ENCODE results near the gene CRIM1. TPM values are rescaled to one million over a fixed set of nuclear protein-coding genes. Genes with fewer than 3 reads are reported as not detected.

Gene CRIM1
- total RNA-seq, 2 donors from 2014 or later, result 26.7 to 26.9 TPM

- TF ChIP-seq, protein P1, sequence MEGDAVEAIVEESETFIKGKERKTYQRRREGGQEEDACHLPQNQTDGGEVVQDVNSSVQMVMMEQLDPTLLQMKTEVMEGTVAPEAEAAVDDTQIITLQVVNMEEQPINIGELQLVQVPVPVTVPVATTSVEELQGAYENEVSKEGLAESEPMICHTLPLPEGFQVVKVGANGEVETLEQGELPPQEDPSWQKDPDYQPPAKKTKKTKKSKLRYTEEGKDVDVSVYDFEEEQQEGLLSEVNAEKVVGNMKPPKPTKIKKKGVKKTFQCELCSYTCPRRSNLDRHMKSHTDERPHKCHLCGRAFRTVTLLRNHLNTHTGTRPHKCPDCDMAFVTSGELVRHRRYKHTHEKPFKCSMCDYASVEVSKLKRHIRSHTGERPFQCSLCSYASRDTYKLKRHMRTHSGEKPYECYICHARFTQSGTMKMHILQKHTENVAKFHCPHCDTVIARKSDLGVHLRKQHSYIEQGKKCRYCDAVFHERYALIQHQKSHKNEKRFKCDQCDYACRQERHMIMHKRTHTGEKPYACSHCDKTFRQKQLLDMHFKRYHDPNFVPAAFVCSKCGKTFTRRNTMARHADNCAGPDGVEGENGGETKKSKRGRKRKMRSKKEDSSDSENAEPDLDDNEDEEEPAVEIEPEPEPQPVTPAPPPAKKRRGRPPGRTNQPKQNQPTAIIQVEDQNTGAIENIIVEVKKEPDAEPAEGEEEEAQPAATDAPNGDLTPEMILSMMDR (conservative IDR thresholded peaks at IDR 0.05), result no peak
- H3K4me1 ChIP-seq (ENCODE audit: control insufficient read depth, insufficient read depth, low read length), result peaks cover 17% of the 10 kb centered on the region
- H3K4me1 Mint-ChIP-seq, result peaks cover 60% of the 10 kb centered on the region
- no peak overlapping the region for H3K27ac ChIP-seq (ENCODE audit: low read depth, low read length)
- no peak for DNase-seq
- H3K4me3 ChIP-seq (ENCODE audit: low read length), result no peak overlapping the region
- H3K36me3 Mint-ChIP-seq (ENCODE audit: low read depth), result peaks cover 6% of the 10 kb centered on the region
- no peak overlapping the region for H3K4me3 Mint-ChIP-seq
- H3K36me3 ChIP-seq (ENCODE audit: control insufficient read depth, insufficient read depth, low read length), result peaks cover 8% of the 10 kb centered on the region
- no peaks in the 10 kb centered on the region for H3K9me3 Mint-ChIP-seq
- 82 to 86% methylated on average over 4 to 8 of the region's 8 CpGs for WGBS, 2 experiments (ENCODE audit: insufficient coverage in 1 of 2, insufficient read length in 1 of 2)
- H3K27ac Mint-ChIP-seq, result no peak overlapping the region
- H3K9me3 ChIP-seq (ENCODE audit: control insufficient read depth, low read length), result no peaks in the 10 kb centered on the region
- H3K27me3 Mint-ChIP-seq (ENCODE audit: insufficient read depth), result no peaks in the 10 kb centered on the region
- no peak overlapping the region for H3K9ac ChIP-seq (ENCODE audit: extremely low read depth, low read length, poor library complexity, severe bottlenecking)
- H3K27me3 ChIP-seq (ENCODE audit: control insufficient read depth, insufficient read depth, low read length, poor library complexity, severe bottlenecking), result no peaks in the 10 kb centered on the region
Observed at GRCh38 chr2:36376319-36376765, 20.8 kb downstream of the CRIM1 start.

GRCh38 chr2:36376992-36377738 lies 21.6 kb downstream of the CRIM1 start:
- H3K9me3 Mint-ChIP-seq, result no peaks in the 10 kb centered on the region
- H3K27me3 Mint-ChIP-seq (ENCODE audit: insufficient read depth), result no peaks in the 10 kb centered on the region
- peaks cover 6% of the 10 kb centered on the region for H3K36me3 Mint-ChIP-seq (ENCODE audit: low read depth)
- Histone ChIP-seq H3K27ac (ENCODE audit: low read depth, low read length) (no peak overlapping the region), H3K9me3 (ENCODE audit: control insufficient read depth, low read length) (no peaks in the 10 kb centered on the region), H3K4me3 (ENCODE audit: low read length) (no peak overlapping the region), H3K9ac (ENCODE audit: extremely low read depth, low read length, poor library complexity, severe bottlenecking) (no peak overlapping the region), H3K27me3 (ENCODE audit: control insufficient read depth, insufficient read depth, low read length, poor library complexity, severe bottlenecking) (no peaks in the 10 kb centered on the region), H3K4me1 (ENCODE audit: control insufficient read depth, insufficient read depth, low read length) (peaks cover 10% of the 10 kb centered on the region), H3K36me3 (ENCODE audit: control insufficient read depth, insufficient read depth, low read length) (peaks cover 8% of the 10 kb centered on the region)
- no peak overlapping the region for H3K4me3 Mint-ChIP-seq
- WGBS, 2 experiments (ENCODE audit: insufficient coverage in 1 of 2, insufficient read length in 1 of 2), result 88 to 96% methylated on average over 4 to 5 of the region's 5 CpGs
- H3K4me1 Mint-ChIP-seq, result peaks cover 60% of the 10 kb centered on the region
- TF ChIP-seq, protein P1 (conservative IDR thresholded peaks at IDR 0.05), result no peak
- peak; percentile 71 for DNase-seq
- no peak overlapping the region for H3K27ac Mint-ChIP-seq

- no peak overlapping the region for H3K27ac Mint-ChIP-seq
- 81 to 98% methylated on average over 3 of the region's 3 CpGs for WGBS, 2 experiments (ENCODE audit: insufficient coverage in 1 of 2, insufficient read length in 1 of 2)
- no peak overlapping the region for H3K4me3 ChIP-seq (ENCODE audit: low read length)
Observed at GRCh38 chr2:36379710-36380448, 24.3 kb downstream of the CRIM1 start.

More at GRCh38 chr2:36379710-36380448, 24.3 kb downstream of the CRIM1 start:
- H3K4me1 Mint-ChIP-seq, result peaks cover 55% of the 10 kb centered on the region
- no peaks in the 10 kb centered on the region for H3K27me3 Mint-ChIP-seq (ENCODE audit: insufficient read depth)
- Histone ChIP-seq H3K4me1 (ENCODE audit: control insufficient read depth, insufficient read depth, low read length) (peaks cover 3% of the 10 kb centered on the region), H3K27me3 (ENCODE audit: control insufficient read depth, insufficient read depth, low read length, poor library complexity, severe bottlenecking) (no peaks in the 10 kb centered on the region), H3K27ac (ENCODE audit: low read depth, low read length) (no peak overlapping the region), H3K9me3 (ENCODE audit: control insufficient read depth, low read length) (no peaks in the 10 kb centered on the region), H3K36me3 (ENCODE audit: control insufficient read depth, insufficient read depth, low read length) (peaks cover 4% of the 10 kb centered on the region), H3K9ac (ENCODE audit: extremely low read depth, low read length, poor library complexity, severe bottlenecking) (no peak overlapping the region)
- H3K36me3 Mint-ChIP-seq (ENCODE audit: low read depth), result peaks cover 6% of the 10 kb centered on the region
- TF ChIP-seq, protein P1 (conservative IDR thresholded peaks at IDR 0.05), result no peak
- H3K9me3 Mint-ChIP-seq, result no peaks in the 10 kb centered on the region
- no peak overlapping the region for H3K4me3 Mint-ChIP-seq
- DNase-seq, result no peak

All from endodermal cell (in vitro differentiated cells).